Stimulated activated CD4-positive, alpha-beta T cell treated with anti-CD3 and anti-CD28 coated beads, Interleukin-2, amount 100 ng/mL, for 48 hours (primary cell): Measurements from ENCODE around the gene C1QTNF1.
A peak's percentile ranks its signal among the peaks of the same experiment; 100 is the strongest.

Experiments
- DNase-seq, 2 donors: peaks; one replicate each; pipeline ENCODE4 v3.0.0-alpha.2; 2020

The C1QTNF1 gene

DNA sequence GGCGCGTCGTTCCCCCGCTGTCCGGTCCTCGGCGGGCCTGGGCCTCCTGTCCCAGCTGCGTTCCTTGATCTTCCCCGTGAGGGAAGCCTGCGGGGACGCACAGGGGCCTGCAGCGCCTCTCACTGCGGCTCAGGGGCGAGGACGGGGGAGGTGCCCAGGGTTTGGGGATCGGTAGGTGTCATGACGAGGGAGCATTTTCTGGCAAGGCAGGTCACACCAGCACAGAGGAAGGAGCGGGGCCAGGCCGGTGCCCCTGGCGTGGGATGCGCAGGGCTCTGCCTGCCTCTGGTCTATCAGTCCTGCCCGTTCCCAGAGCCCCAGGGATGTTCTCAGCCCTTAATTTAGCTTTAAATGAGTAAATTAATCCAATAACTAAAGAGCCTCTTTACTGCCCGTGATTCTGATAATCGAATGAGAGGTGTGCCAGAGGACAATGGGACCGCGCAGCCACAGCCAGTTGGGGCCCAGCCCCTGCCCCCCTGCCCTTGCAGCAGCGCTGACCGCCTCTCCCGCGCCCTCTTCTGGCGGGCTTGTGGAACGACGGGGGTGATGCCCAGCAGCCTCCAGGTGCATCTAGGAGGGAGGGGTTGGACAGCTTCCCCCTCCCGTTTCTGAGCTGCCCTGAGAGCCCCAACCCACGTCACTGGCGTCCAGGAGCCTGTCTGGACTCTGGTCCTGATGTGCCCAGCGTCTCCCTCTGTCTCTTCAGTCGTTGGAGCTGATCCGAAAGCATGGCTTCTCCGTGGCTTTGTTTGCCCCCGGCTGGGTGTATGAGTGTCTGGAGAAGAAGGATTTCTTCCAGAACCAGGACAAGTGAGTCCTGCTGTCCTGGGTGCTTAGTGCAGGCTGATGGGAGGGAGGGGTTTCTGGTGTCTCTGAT, 58.6 kb downstream of the C1QTNF1 start:
- peak; percentile 52 to 53 for DNase-seq

DNA sequence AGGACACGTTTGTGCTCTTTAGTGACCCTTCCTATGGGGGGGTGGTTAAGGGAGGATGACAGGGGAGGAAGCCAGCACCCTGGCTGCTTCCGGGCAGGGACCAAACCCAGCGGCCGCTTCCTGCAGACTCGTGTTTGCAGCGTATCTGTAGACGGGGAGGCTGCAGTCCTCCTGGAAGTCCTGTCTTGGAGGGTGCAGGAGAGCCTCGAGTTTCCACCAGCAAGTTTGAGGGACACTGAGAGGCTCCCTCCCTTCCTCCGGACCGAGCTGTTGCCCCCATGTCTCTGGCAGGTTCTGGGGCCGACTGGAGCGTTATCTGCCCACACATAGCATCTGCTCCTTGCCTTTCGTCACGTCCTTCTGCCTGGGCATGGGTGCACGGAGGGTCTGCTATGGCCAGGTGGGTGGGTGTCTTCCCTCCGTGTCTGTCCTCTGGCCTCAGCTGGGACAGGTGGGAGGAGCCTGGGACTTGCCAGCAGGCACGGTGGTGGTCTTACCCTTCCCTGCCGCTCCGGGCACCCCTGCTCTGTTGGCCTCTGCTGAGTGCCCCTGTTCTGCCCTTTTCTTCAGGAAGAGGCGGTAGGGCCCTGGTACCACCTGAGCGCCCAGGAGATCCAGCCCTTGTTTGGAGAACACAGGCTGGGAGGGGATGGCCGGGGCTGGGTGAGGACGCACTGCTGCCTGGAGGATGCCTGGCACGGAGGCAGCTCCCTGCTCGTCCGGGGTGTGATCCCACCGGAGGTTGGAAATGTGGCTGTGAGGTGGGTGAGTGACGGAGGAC, 59.4 kb downstream of the C1QTNF1 start:
- DNase-seq: no peak

DNA sequence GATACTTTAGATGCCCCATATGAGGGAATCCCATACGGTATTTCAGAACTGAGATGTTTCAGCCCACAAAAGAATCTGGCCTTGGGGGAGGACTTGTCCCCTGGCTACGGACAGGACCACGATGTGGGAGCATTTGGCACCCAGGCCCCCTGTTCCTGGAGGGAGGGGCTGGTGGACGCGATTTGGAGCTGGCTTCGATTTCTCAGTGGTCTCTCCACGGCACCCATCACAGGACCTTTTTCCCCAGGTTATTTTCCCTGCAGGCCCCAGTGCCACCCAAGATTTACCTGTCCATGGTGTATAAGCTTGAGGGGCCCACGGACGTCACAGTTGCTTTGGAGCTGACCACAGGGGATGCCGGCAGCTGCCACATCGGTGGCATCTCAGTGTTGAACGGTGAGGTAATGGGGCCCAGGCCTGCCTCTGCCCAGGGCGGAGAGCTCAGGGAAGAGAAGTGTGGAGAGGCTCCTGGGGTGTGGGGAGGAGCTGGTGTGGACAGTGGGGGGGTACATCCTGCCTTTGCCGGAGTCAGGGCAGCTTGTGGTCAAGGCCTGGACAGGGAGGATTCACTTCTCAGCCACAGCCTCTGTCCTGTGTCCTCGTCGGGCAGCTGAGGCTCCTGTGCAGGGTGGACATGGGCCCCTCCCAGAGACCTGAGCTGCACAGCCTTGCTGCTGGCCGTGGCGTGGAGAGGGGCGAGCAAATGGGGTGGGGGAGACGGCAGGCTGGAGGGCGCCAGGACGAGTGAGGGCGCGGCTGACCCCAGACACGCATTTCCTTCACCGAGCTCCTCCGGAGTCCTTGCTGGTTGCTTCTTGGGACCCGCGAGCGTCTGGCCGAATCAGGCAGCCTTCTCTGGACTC, 60.6 kb downstream of the C1QTNF1 start:
- no peak for DNase-seq

DNA sequence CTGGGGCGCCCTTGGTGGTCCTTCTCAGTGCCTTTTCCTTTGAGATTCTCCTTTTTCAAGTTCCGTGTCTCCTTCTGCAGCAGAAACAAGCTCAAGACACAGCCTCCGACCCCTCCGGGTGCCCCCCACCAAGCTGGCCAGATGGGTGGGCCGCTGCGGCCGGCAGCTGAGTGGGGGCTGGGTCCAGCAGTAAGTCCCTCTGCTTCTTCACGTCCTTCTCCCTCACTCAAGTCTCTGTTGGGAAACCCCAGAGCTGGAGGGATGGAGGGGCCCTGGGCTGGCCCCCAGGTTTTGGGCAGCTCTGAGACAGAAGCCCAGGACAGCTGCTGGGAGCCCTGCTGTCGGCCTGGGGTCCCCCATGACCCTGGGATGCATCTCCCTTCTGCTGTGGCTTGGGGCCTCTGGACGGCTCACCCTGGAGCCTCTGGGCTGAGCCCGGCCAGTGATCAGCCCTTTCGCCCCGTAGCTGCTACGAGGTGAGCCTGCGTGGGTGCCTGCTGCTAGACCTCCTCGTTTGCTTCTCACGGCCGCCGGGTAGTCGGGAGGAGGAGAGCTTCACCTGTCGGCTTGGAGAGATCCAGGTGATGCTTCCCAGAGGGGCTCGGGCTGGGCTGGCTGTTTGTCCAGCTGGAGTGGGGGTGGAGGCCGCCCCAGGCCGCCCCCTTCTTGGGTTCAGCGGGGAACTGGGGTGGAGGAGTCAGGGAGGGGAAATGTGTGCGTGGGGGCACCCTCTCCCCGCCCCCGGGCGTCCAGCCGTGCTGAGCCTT, 61.4 kb downstream of the C1QTNF1 start:
- DNase-seq: no peak

DNA sequence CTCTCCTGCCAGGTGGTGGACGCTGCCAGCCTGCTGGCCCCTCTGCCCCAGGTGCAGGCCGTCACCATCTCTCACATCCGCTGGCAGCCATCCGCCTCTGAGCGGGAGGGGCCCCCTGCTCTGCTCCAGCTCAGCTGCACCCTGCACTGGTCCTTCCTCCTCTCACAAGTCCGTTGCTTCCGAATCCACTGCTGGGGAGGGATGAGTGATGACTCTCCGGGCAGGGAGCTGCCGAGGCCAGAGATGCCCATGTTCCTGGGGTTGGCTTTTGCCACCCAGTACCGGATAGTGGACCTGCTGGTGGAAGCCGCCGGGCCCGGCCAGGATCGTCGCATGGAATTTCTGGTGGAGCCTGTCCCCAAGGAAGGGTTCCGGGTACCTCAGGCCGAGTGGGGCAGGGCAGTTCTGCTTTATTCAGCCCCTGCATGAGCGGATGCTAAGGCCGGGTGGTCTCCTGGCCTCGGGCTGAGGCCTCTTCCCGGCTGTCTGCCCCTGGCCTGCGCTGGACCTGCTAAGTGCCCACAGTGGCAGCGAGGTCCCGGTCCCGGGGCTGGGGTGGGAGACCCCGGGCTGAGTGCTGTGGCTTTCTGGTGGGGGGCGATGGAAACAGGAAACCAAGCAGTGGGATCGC, 62.1 kb downstream of the C1QTNF1 start:
- no peak for DNase-seq

DNA sequence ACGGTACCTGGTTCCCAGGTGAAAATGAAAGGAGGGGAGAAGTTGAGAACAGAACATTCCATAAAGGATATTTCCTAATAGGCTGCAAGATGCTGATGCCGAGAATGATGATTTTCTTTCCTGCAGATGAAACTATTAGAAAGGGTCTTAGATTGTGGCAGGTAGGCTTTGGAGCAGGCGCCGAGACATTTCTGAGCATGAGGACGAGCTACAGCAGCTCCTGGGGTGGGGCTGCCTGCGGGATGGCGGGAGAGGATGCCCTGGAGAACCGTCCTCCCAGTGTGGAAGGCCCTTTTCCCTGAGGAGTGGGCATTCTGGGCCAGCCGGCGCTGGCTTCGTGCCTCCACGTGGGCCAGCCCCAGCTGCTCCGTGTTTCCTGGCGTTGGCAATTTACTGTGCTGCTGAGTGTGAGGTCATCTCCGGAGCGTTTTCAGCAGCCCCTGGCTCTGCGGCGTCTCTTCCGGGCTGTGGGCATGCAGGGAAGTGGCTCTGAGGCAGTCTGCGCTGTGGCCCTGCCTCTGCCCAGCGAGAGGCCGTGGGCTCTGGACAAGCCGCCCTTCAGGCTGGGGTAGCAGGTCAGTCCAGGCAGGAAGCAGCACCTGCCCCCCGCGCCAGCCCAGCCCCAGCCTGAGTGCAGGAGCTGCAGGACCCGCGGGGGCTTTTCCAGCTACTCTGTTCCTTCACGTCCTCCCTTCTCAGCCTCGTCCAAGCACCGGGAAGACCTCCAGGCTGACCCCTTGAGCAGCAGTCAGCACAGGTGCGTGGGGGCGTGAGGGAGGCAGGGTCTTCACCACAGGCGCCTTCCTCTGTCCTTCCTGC, 62.8 kb downstream of the C1QTNF1 start:
- DNase-seq: no peak

DNA sequence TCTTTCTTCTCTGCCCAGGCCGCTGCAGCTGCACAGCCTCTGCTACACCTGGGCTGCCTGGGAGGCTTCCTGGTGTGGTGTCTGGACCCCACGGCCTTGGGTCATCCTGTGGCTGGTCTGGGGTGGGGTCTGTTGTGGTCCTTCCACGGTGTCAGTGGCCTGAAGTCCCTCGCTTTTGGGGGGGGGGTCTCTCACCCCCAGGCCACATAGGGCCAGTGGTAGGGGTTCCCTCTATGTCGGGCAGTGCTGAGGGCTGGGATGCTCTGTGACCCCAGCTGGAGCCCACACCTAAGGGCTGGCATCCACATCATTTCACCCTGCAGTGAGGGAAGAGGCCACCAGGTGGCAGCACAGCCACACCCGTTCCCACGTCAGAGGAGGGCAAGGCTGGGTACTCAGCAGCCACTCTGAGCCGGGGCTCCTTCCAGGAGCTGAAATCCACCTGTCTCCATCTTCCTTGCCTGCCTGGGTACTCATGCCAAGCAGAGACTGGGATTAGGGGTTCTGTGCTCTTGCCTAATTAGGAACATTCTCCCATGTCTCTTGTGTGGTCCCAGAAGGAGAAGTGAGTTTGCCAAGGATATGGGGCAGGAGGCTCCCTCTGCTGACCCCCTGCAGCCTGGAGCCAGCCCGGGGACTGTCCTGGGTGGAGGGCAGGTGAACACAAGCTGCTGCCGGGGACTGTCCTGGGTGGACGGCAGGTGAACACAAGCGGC, 63.6 kb downstream of the C1QTNF1 start:
- peak; percentile 57 to 79 for DNase-seq

DNA sequence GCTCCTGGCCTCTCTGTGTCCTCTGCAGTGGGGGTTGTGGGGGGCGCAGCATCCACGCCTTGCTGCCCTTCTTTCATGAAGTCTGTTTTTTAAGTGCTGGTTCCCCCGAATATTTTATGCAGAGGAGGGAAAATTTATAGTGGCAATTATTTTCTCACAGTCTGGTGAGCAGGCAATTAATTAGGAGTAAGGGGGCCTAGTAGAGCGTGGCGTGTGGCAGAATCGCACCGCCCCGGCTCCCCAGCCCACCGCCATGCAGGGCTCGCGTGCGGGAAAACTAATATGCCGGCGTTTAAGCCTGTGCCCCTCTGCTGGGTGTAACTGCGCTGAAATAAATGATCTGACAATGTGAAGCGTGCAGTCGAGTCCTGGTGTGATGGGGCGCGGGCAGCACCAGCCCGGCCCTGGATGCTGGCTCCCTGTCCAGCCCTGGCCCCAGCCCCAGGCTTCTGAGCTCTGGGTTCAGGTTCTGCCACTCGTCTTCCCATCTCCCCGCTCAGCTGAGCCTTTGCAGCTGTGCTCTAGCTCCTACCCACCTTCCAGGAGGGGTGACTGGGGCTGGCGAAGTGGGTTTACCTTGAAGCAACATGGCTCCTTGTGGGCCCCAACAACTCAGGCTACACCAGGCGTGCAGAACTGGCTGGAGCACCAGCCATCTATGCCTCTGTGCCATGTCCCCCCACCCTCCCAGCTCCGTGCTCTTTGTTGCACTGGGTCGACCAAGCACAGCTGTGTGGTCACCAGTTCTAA, 64.5 kb downstream of the C1QTNF1 start:
- DNase-seq: no peak

DNA sequence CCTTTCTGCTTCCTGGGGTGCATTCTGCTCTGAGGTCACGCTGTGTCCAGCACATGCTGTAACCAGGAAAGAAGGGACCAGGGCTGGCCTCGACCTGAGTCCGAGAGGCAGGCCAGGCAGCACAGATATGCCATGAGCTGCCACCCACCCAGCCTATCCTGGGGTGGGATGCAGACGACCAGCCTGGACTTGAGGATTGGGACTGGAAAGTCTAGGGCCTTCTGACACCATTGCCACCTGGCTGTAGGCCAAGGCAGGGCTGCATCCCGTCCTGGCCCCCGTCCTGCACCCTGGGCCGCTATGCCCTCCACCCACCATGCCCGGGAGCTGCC, 65.0 kb downstream of the C1QTNF1 start:
- no peak for DNase-seq

DNA sequence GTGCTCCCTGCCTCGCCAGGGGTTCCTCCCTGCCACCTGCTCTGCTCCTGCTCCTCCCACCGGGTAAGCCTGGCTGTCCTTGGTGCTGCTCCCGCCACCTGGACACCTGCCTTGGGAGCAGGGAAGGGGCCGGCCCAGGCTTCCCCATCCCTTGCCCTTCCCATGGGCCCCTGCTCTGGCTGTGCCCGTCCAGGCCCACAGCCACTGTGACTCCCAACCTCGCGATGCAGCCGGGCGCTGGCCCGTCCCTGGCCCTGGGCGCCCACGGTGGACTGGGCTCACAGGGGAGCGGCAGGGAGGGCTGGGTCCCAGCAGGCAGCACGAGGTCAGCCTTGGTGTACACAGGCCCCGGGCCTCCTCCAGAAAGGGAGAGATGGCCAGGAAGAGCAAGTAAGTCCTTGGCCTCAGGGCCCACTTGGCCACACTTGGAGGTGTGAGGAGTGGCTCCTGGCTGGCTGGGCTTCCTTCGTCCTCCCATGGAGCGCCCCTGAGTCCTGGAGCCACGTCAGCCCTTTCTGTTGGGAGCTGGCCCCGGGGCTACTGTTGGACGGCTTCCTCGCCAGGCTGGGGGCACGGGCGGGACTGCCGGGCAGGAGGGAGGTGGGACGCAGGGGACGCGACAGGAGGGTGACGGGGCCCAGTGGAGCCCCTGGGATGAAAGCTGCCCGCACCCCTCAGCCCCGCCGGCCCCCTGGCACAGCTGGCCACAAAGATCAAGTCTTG, 65.9 kb downstream of the C1QTNF1 start:
- DNase-seq: no peak

DNA sequence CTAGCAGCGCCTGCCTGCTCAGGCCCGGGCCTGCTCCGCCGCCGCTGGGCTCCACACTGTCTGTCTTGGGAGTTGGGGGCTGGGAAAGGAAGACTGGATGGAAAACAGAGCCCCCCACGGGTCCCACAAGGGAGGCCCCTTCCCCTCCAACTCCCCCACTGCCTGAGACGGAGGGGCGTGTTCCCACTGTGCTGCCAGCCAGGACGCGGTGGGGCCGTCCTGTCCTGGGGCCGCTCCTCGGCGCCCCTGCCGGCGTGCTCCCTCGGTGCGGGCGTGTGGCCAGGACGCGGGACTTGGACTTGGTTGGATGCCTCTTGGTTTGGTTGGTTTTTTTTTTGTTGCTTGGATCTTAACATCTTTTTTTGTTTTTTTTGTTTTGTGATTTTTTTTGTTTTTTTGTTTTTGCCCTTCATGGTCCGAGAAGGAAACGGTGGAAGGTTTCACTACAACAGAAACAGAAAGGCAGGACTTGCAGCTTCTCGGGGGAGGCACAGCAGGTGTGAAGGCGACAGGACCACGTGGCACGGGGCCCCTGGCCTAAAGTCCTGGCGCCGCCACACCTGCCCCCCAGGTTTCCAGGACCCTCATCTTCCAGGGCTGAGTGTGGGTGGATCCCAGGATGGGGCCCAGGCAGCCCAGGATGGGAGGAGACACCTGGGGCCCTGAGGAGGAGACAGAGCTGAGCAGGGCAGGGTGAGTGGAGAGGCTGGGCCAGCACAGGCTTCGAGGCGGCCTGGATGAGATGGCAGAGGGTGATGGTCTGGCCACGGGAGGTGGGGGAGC, 66.7 kb downstream of the C1QTNF1 start:
- no peak for DNase-seq

DNA sequence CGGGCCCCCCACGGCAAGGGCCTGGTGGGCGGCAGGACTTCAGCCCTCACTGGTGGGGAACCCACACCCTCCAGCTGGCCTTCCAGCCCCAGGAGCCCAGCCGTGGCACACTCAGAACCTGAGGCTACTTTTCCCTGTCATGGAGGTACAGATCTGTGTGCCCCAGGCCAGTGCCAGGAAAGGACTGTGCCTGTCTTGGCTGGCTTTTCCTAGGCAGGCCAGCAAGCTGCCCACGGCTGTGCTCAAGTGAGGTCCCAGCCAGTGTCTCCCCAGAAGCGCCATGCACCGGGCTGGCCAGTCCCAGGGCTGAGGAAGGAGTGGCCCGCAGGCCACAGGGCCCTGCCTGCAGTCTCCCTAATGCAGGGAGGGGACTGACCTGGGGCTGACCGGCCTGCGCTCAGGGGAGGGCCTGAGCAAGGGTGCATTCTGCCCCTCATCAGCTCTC, 67.3 kb downstream of the C1QTNF1 start:
- DNase-seq: no peak

DNA sequence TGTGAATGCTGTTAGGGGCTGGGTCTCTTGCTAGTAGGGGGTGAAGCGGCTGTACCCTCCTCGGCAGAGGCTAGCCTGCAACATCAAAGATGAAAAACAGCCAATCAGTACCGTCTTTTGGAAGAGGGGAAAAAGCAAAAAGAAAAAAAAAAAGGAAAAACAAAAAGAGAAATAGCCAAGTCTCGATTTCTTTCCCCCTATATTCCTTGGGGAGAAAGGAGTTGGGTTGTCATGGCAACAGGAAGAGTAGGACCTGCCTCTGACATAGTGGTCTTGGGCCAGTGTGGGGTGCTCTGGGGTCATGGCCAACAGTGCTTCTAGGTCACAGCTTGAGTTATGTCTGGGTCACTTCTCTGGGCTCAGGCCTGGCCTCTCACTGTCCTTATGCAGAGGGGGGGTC, 68.6 kb downstream of the C1QTNF1 start:
- DNase-seq: no peak

DNA sequence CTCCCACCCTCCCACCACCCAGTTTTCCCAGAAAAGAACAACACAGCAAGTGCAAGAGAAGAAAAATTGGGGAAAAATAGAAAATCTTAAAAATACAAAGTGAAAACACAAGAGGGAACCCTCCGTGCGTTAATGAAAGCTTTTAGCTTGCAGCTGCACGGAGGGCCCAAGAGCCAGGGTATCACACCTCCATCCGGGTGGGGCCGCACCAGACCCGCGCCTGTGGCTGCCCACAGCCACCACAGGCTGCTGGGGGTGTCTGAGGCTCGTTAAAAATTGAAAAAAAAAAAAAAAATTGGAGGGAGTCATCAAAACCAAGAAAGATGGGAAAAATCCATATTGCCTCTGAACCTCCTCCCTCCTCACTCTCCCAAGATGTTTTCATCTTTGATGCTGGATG, 69.3 kb downstream of the C1QTNF1 start:
- no peak for DNase-seq

DNA sequence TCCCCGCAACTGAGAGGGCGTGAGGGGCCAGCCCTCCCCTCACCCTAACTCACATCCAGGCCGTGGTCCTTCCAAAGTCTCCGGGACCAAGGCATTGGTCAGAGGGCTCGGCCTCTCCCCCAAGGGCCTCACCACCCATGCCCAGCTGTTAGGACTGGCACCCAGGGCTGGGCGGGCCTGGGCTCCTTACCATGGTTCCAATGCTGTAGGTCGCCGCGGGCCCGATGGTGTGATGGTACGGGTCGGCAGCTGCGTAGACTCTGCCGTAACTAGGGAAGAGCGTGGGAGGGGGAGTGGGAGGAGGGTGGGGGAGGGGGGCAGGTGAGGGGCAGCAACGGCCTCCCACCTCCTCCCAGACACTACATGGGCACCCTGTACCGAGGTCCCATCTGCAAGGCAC, 70.3 kb downstream of the C1QTNF1 start:
- no peak for DNase-seq

DNA sequence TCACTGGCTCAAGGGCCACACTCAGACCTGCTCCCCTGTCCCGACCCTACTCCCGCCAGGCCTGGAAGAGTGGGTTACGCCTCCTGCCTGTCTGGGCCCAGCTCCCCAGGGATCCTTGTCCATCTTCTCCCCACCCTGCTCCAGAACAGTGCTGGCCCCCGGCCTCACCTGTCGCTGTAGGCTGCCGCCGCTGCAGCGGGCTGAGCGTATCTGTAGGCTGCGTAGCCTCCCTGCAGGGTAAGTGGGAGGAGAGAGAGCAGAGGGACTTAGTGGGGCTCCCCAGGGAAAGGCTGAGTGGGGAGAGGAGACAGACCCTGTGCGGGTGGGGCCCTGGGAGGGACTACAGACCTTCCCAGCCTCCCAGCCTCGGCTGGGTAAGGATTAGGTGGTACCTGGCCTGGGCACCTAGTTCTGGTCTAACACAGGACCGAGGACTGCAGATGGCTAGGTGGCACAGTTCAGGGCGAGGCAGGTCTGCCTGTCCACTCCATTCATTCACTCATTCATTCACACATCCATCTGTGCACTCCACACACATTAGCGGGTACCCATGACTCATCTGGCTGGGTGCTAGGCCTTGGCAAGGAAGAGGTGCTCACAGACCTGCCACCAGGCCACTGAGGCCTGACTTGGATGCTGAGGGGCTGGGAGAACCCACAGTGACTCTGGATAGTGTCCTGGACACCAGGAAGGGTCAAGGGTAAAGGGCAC, 71.5 kb downstream of the C1QTNF1 start:
- DNase-seq: no peak

DNA sequence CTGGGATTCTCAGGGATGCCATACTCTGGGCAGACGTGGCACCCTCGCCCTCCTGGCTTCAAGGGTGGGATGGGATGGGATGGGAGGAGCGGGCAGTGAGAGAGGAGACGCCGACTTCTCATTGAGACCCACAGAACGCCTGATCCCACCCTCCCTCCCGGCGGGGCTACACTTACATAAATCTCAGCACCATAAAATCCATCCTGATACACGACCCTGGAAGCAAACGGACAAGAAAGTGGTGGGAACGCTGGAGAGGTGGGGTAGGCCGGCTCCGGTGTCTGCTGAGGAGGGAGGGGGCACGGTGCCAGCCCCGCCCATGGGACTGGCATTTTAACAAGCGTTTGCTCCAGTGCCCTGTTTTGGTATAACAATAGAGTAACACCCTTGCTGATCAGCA, 72.5 kb downstream of the C1QTNF1 start:
- DNase-seq: no peak
